SK-N-SH treated with all-trans-retinoic acid at 6 μM for 48 hours (cell line): ENCODE results near the gene TSEN34.
A peak's percentile ranks its signal among the peaks of the same experiment; 100 is the strongest.

Source experiments
- ATAC-seq: fragments of 200-7000 bp; cut with Tn5 transposase; 3 replicates; pipeline ENCODE4 v1.9.1; 2020; ENCODE audit warnings: mild to moderate bottlenecking, moderate library complexity
- ARNTL ChIP-seq: fragments of 450-650 bp; formaldehyde crosslinking; IDR thresholded peaks from 2 replicates; pipeline ENCODE4 v1.5.0; 2020; ENCODE audit warnings: low read depth, mild to moderate bottlenecking, moderate library complexity, borderline replicate concordance
- BACH2 ChIP-seq: fragments of 250-450 bp; sonication (Bioruptor Pico); IDR thresholded peaks from 2 replicates; pipeline ENCODE4 v1.9.0; 2021; ENCODE audit warnings: mild to moderate bottlenecking, borderline replicate concordance
- ESRRG ChIP-seq: fragments of 250-450 bp; sonication (Bioruptor Pico); IDR thresholded peaks from 2 replicates; pipeline ENCODE4 v1.6.1; 2021; ENCODE audit warnings: mild to moderate bottlenecking
- GLIS3 ChIP-seq: fragments of 250-450 bp; sonication (Bioruptor Pico); IDR thresholded peaks from 2 replicates; pipeline ENCODE4 v1.5.0; 2020; ENCODE audit warnings: mild to moderate bottlenecking, moderate library complexity
- ISL1 ChIP-seq: fragments of 250-450 bp; sonication (Bioruptor Pico); IDR thresholded peaks from 2 replicates; pipeline ENCODE4 v2.1.2; 2022; ENCODE audit warnings: mild to moderate bottlenecking, moderate library complexity
- OSR1 ChIP-seq: fragments of 250-450 bp; sonication (Bioruptor Pico); IDR thresholded peaks from 2 replicates; pipeline ENCODE4 v1.8.0; 2022; ENCODE audit warnings: moderate library complexity, mild to moderate bottlenecking, inconsistent platforms
- PATZ1 ChIP-seq: fragments of 250-450 bp; sonication (Bioruptor Pico); IDR thresholded peaks from 2 replicates; pipeline ENCODE4 v1.8.0; 2020; ENCODE audit warnings: mild to moderate bottlenecking, moderate library complexity, borderline replicate concordance
- PPARA ChIP-seq: fragments of 250-450 bp; sonication (Bioruptor Pico); IDR thresholded peaks from 2 replicates; pipeline ENCODE4 v1.5.0; 2020; ENCODE audit warnings: mild to moderate bottlenecking, borderline replicate concordance
- RARB ChIP-seq: fragments of 250-450 bp; sonication (Bioruptor Pico); IDR thresholded peaks from 2 replicates; pipeline ENCODE4 v1.8.0; 2021; ENCODE audit warnings: mild to moderate bottlenecking, moderate library complexity
- SNAI2 ChIP-seq: fragments of 250-450 bp; sonication (Bioruptor Pico); IDR thresholded peaks from 2 replicates; pipeline ENCODE4 v1.5.0; 2020; ENCODE audit warnings: mild to moderate bottlenecking, moderate library complexity
- TCF4 ChIP-seq: fragments of 250-450 bp; sonication (Bioruptor Pico); IDR thresholded peaks from 2 replicates; pipeline ENCODE4 v1.8.0; 2021; ENCODE audit warnings: mild to moderate bottlenecking, moderate library complexity, borderline replicate concordance
- TOX ChIP-seq: fragments of 250-450 bp; sonication (Bioruptor Pico); IDR thresholded peaks from 2 replicates; pipeline ENCODE4 v1.8.0; 2021; ENCODE audit warnings: mild to moderate bottlenecking, moderate library complexity, borderline replicate concordance
- TSHZ2 ChIP-seq: fragments of 250-450 bp; sonication (Bioruptor Pico); IDR thresholded peaks from 2 replicates; pipeline ENCODE4 v1.5.0; 2020; ENCODE audit warnings: mild to moderate bottlenecking, moderate library complexity
- ZC3H10 ChIP-seq: fragments of 250-450 bp; sonication (Bioruptor Pico); IDR thresholded peaks from 2 replicates; pipeline ENCODE4 v1.5.1; 2021; ENCODE audit warnings: mild to moderate bottlenecking, moderate library complexity
- ZFP3 ChIP-seq: fragments of 250-450 bp; sonication (Bioruptor Pico); IDR thresholded peaks from 2 replicates; pipeline ENCODE4 v1.5.0; 2020; ENCODE audit warnings: mild to moderate bottlenecking, moderate library complexity
- ZFP30 ChIP-seq: fragments of 450-650 bp; formaldehyde crosslinking; IDR thresholded peaks from 2 replicates; pipeline ENCODE4 v1.5.0; 2022; ENCODE audit warnings: mild to moderate bottlenecking, moderate library complexity
- ZNF565 ChIP-seq: fragments of 450-650 bp; formaldehyde crosslinking; conservative IDR thresholded peaks from 2 replicates; pipeline ENCODE4 v1.5.0; 2020; ENCODE audit warnings: low read depth, mild to moderate bottlenecking, moderate library complexity
- ZNF70 ChIP-seq: fragments of 450-650 bp; formaldehyde crosslinking; IDR thresholded peaks from 2 replicates; pipeline ENCODE4 v1.5.0; 2020; ENCODE audit warnings: mild to moderate bottlenecking, moderate library complexity
- ZNF8 ChIP-seq: fragments of 450-650 bp; formaldehyde crosslinking; IDR thresholded peaks from 2 replicates; pipeline ENCODE4 v1.5.0; 2020; ENCODE audit warnings: mild to moderate bottlenecking, moderate library complexity
- TF ChIP-seq, protein P1 (sequence below): fragments of 250-450 bp; sonication (Bioruptor Pico); IDR thresholded peaks from 2 replicates; pipeline ENCODE4 v1.8.0; 2021; ENCODE audit warnings: low read depth, mild to moderate bottlenecking, moderate library complexity, borderline replicate concordance

The TSEN34 gene

DNA sequence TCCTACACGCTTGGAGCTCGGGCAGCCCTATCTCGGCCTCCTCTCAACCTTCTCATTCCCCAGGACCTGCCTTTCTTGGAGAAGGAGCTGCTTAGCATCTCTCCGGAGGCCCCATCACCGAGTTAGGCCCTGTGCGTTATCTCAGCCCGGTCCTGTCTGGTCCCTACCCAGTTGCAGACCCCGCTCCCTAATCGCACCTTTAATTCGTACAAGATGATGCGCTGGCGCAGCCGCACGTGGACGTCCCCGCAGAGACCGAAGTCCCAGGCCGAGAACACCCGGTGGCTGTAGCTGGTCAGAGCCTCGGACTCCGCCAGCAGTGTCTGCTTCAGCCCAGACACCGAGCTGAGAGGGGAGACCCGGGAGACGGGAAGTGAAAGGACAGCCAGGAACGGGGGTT lies 25.9 kb upstream of the TSEN34 start:
- no peak for TF ChIP-seq OSR1 (CRISPR knock-in tag)
- no peak for TF ChIP-seq TSHZ2 (CRISPR knock-in tag)
- no peak for TF ChIP-seq TCF4 (CRISPR knock-in tag)
- TF ChIP-seq ZNF70 (CRISPR knock-in tag), result no peak
- no peak for TF ChIP-seq ZNF565 (CRISPR knock-in tag)
- no peak for TF ChIP-seq PATZ1 (CRISPR knock-in tag)
- no peak for TF ChIP-seq GLIS3
- no peak for TF ChIP-seq ESRRG (CRISPR knock-in tag)
- no peak for TF ChIP-seq ZNF8 (CRISPR knock-in tag)
- no peak for TF ChIP-seq ARNTL (CRISPR knock-in tag)
- TF ChIP-seq BACH2 (CRISPR knock-in tag), result no peak
- TF ChIP-seq TOX (CRISPR knock-in tag), result no peak
- no peak for TF ChIP-seq RARB (CRISPR knock-in tag)
- no peak for TF ChIP-seq ZFP3 (CRISPR knock-in tag)
- no peak for TF ChIP-seq SNAI2 (CRISPR knock-in tag)
- TF ChIP-seq, protein P1, sequence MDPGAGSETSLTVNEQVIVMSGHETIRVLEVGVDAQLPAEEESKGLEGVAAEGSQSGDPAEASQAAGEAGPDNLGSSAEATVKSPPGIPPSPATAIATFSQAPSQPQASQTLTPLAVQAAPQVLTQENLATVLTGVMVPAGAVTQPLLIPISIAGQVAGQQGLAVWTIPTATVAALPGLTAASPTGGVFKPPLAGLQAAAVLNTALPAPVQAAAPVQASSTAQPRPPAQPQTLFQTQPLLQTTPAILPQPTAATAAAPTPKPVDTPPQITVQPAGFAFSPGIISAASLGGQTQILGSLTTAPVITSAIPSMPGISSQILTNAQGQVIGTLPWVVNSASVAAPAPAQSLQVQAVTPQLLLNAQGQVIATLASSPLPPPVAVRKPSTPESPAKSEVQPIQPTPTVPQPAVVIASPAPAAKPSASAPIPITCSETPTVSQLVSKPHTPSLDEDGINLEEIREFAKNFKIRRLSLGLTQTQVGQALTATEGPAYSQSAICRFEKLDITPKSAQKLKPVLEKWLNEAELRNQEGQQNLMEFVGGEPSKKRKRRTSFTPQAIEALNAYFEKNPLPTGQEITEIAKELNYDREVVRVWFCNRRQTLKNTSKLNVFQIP (CRISPR knock-in tag), result no peak
- TF ChIP-seq ZC3H10 (CRISPR knock-in tag), result no peak
- TF ChIP-seq PPARA (CRISPR knock-in tag), result no peak
- TF ChIP-seq ZFP30 (CRISPR knock-in tag), result no peak
- TF ChIP-seq, all 23 proteins: peak for 0
- no peak for ATAC-seq

- ATAC-seq, result peak; percentile 93
- no peak for TF ChIP-seq ZFP3 (CRISPR knock-in tag)
- TF ChIP-seq TCF4 (CRISPR knock-in tag), result no peak
- no peak for TF ChIP-seq TSHZ2 (CRISPR knock-in tag)
- no peak for TF ChIP-seq ARNTL (CRISPR knock-in tag)
- TF ChIP-seq GLIS3, result peak; percentile 41; the same call in 1 of the 2 replicates
- no peak for TF ChIP-seq ZNF8 (CRISPR knock-in tag)
- no peak for TF ChIP-seq ZNF70 (CRISPR knock-in tag)
- TF ChIP-seq ISL1 (CRISPR knock-in tag), result no peak
- TF ChIP-seq PPARA (CRISPR knock-in tag), result no peak
These were observed 22.8 kb upstream of the TSEN34 start for GRCh38 chr19:54168174-54168917.
